ENCODE data around the gene ANKRD60. TPM values are rescaled to one million over a fixed set of nuclear protein-coding genes. Genes with fewer than 3 reads are reported as not detected.

ANKRD60 gene
- total RNA-seq, 1 experiment from 2014 or later: not detected

GRCh38 chr20:58245931-58246330, 17.5 kb upstream of the ANKRD60 start:
- Mint-ChIP-seq H3K4me3 (no peak overlapping the region), H3K4me1 (peaks cover 10% of the 10 kb centered on the region), H3K36me3 (peaks cover 34% of the 10 kb centered on the region), H3K9me3 (no peaks in the 10 kb centered on the region), H3K27me3 (ENCODE audit: low read depth) (no peaks in the 10 kb centered on the region), H3K27ac (no peak overlapping the region)
- DNase-seq (ENCODE audit: low spot score): no peak
- POLR2A ChIA-PET: interaction anchor here (1.0 kb wide), 1 partner anchor 21 kb away, joined by 3 read pairs; no protein-coding TSS in a partner anchor
- no peak for TF ChIP-seq KAT7 (CRISPR knock-in tag; IDR thresholded peaks at IDR 0.05; ENCODE audit: borderline replicate concordance)
- TF ChIP-seq ZNF232 (CRISPR knock-in tag; IDR thresholded peaks at IDR 0.05): no peak
- no peak for TF ChIP-seq SP1 (CRISPR knock-in tag; conservative IDR thresholded peaks at IDR 0.05)
- TF ChIP-seq CREM (CRISPR knock-in tag; IDR thresholded peaks at IDR 0.05): no peak
- no peak for TF ChIP-seq OVOL2 (CRISPR knock-in tag; IDR thresholded peaks at IDR 0.05; ENCODE audit: borderline replicate concordance)
- no peak for TF ChIP-seq CBFB (CRISPR knock-in tag; IDR thresholded peaks at IDR 0.05; ENCODE audit: low read depth)
- TF ChIP-seq TP53 (CRISPR knock-in tag; IDR thresholded peaks at IDR 0.05): no peak
- TF ChIP-seq FOXP4 (CRISPR knock-in tag; IDR thresholded peaks at IDR 0.05): no peak
- no peak for TF ChIP-seq FOXK1 (CRISPR knock-in tag; IDR thresholded peaks at IDR 0.05)
- TF ChIP-seq NR3C1 (CRISPR knock-in tag; conservative IDR thresholded peaks at IDR 0.05; ENCODE audit: low read depth): no peak
- TF ChIP-seq ATF2 (CRISPR knock-in tag; IDR thresholded peaks at IDR 0.05; ENCODE audit: borderline replicate concordance, low read depth): no peak
- no peak for TF ChIP-seq AR (CRISPR knock-in tag; IDR thresholded peaks at IDR 0.05)
- TF ChIP-seq RELA (CRISPR knock-in tag; IDR thresholded peaks at IDR 0.05; ENCODE audit: borderline replicate concordance): no peak
- TF ChIP-seq ZNF423 (CRISPR knock-in tag; IDR thresholded peaks at IDR 0.05): no peak
- CTCF ChIA-PET: interaction anchor here (0.9 to 4.5 kb wide), 8 partner anchors 42 to 236 kb away, joined by 3 to 25 read pairs (median 4); partner anchors contain the start of genes RAB22A and VAPB
- ATAC-seq: no peak

GRCh38 chr20:58245181-58245891, 16.9 kb upstream of the ANKRD60 start:
- Mint-ChIP-seq H3K4me3 (no peak overlapping the region), H3K27me3 (ENCODE audit: low read depth) (no peaks in the 10 kb centered on the region), H3K36me3 (peaks cover 32% of the 10 kb centered on the region), H3K4me1 (peaks cover 10% of the 10 kb centered on the region), H3K9me3 (no peaks in the 10 kb centered on the region), H3K27ac (no peak overlapping the region)
- ATAC-seq: no peak
- CTCF ChIA-PET: interaction anchor here (1.1 to 4.5 kb wide), 6 partner anchors 42 to 202 kb away, joined by 3 to 25 read pairs (median 4); partner anchors contain the start of genes RAB22A and VAPB
- POLR2A ChIA-PET: interaction anchor here (1.0 kb wide), 1 partner anchor 22 kb away, joined by 3 read pairs; no protein-coding TSS in a partner anchor
- no peak for DNase-seq (ENCODE audit: low spot score)
- TF ChIP-seq ATF6 (CRISPR knock-in tag; IDR thresholded peaks at IDR 0.05) (no peak), MAX (CRISPR knock-in tag; IDR thresholded peaks at IDR 0.05) (no peak), GRHL2 (CRISPR knock-in tag; IDR thresholded peaks at IDR 0.05; ENCODE audit: insufficient replicate concordance, severe bottlenecking) (no peak), TP53 (CRISPR knock-in tag; IDR thresholded peaks at IDR 0.05) (no peak), ZNF425 (CRISPR knock-in tag; conservative IDR thresholded peaks at IDR 0.05) (no peak), IRF1 (CRISPR knock-in tag; IDR thresholded peaks at IDR 0.05) (no peak), ELF4 (CRISPR knock-in tag; IDR thresholded peaks at IDR 0.05; ENCODE audit: low read depth) (no peak), ZNF416 (CRISPR knock-in tag; IDR thresholded peaks at IDR 0.05) (no peak)

All from WTC11 (cell line).